KMS-11 (cell line): ENCODE measurements around the gene C3orf49.

Source experiments
- H2AFZ ChIP-seq: fragments of 200-600 bp; sonication (generic); 2 replicates; pipeline ENCODE4 v1.6.1; 2016; ENCODE audit warnings: antibody characterized with exemption, mixed run types, low read depth
- H3K27ac ChIP-seq: fragments of 200-600 bp; sonication (generic); 2 replicates; pipeline ENCODE4 v1.6.1; 2016; ENCODE audit warnings: mild to moderate bottlenecking, mixed run types
- H3K27me3 ChIP-seq: fragments of 200-600 bp; sonication (generic); 2 replicates; pipeline ENCODE4 v1.6.1; 2017; ENCODE audit warnings: mild to moderate bottlenecking, low read depth, mixed run types, moderate library complexity; ENCODE audit not compliant: insufficient read depth
- H3K36me3 ChIP-seq: fragments of 200-600 bp; sonication (generic); 2 replicates; pipeline ENCODE4 v1.6.1; 2017; ENCODE audit warnings: mild to moderate bottlenecking, mixed run types; ENCODE audit not compliant: insufficient read depth
- H3K4me1 ChIP-seq: fragments of 200-600 bp; sonication (generic); 2 replicates; pipeline ENCODE4 v1.6.1; 2016; ENCODE audit warnings: mild to moderate bottlenecking, low read depth, mixed run types; ENCODE audit not compliant: poor library complexity, severe bottlenecking
- H3K4me2 ChIP-seq: fragments of 200-600 bp; sonication (generic); 2 replicates; pipeline ENCODE4 v1.7.0; 2016; ENCODE audit warnings: mild to moderate bottlenecking, mixed run types
- H3K4me3 ChIP-seq: fragments of 200-600 bp; sonication (generic); IDR thresholded peaks from 2 replicates; pipeline ENCODE4 v1.6.1; 2017; ENCODE audit warnings: low read depth, low read length, mixed read lengths; ENCODE audit not compliant: insufficient read depth
- H3K79me2 ChIP-seq: fragments of 200-600 bp; sonication (generic); 2 replicates; pipeline ENCODE4 v1.6.1; 2016; ENCODE audit warnings: low read depth, mixed run types; ENCODE audit not compliant: insufficient read depth
- H3K9ac ChIP-seq: fragments of 200-600 bp; sonication (generic); 2 replicates; pipeline ENCODE4 v1.6.1; 2016; ENCODE audit warnings: mild to moderate bottlenecking, mixed run types
- H4K20me1 ChIP-seq: fragments of 200-600 bp; sonication (generic); 2 replicates; pipeline ENCODE4 v1.6.1; 2016; ENCODE audit warnings: mild to moderate bottlenecking, mixed run types; ENCODE audit not compliant: insufficient read depth
- TF ChIP-seq, protein P1 (sequence below): fragments of 200-600 bp; sonication (generic); conservative IDR thresholded peaks from 2 replicates; pipeline ENCODE4 v1.6.1; 2017; ENCODE audit warnings: low read depth, mild to moderate bottlenecking, antibody characterized with exemption, low read length, moderate library complexity, mixed read lengths

Gene C3orf49

DNA sequence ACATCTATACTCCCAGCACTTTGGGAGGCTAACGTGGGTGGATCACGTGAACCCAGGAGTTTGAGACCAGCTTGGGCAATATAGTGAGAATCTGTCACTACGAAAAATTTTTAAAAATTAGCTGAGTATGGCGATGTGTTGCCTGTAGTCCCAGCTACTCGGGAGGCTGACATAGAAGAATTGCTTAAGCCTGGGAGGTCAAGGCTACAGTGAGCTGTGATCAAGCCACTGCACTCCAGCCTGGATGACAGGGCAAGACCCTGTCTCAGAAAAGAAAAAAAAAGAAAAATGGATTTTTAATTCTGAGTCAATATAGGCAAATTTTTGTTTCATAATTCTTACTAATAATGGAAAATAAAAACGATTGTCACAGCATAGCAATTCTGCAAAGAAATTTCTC, 13.3 kb downstream of the C3orf49 start:
- no peaks in the 10 kb centered on the region for H3K36me3 ChIP-seq
- TF ChIP-seq, protein P1, sequence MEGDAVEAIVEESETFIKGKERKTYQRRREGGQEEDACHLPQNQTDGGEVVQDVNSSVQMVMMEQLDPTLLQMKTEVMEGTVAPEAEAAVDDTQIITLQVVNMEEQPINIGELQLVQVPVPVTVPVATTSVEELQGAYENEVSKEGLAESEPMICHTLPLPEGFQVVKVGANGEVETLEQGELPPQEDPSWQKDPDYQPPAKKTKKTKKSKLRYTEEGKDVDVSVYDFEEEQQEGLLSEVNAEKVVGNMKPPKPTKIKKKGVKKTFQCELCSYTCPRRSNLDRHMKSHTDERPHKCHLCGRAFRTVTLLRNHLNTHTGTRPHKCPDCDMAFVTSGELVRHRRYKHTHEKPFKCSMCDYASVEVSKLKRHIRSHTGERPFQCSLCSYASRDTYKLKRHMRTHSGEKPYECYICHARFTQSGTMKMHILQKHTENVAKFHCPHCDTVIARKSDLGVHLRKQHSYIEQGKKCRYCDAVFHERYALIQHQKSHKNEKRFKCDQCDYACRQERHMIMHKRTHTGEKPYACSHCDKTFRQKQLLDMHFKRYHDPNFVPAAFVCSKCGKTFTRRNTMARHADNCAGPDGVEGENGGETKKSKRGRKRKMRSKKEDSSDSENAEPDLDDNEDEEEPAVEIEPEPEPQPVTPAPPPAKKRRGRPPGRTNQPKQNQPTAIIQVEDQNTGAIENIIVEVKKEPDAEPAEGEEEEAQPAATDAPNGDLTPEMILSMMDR, result no peak
- H3K4me3 ChIP-seq, result no peak overlapping the region
- H3K27ac ChIP-seq, result no peak overlapping the region
- H3K27me3 ChIP-seq, result no peaks in the 10 kb centered on the region
- H3K4me1 ChIP-seq, result no peaks in the 10 kb centered on the region
- no peaks in the 10 kb centered on the region for H4K20me1 ChIP-seq
- H2AFZ ChIP-seq, result no peak overlapping the region
- no peak overlapping the region for H3K4me2 ChIP-seq
- H3K9ac ChIP-seq, result no peak overlapping the region
- H3K79me2 ChIP-seq, result no peaks in the 10 kb centered on the region

DNA sequence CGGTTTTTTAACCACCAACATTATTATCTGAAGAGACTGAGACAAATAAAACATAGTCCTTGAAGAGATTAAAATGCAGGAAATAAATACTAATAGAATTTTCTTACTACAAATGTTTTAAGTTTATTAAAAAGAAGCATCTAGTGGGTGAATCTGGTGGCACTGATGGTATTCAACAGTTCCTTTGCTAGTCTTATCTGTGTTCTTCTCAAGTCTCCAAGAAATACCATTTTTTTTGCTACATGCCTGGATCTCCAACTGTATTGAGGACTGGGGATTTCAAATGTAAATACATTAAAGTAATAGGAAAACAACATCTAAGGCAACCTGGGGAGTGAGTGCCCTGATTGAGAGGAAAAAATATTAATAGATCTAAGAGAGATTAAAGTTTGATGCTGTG, 22.6 kb downstream of the C3orf49 start:
- H3K4me1 ChIP-seq, result no peaks in the 10 kb centered on the region
- H4K20me1 ChIP-seq, result no peaks in the 10 kb centered on the region
- H3K4me2 ChIP-seq, result no peak overlapping the region
- H3K27me3 ChIP-seq, result no peaks in the 10 kb centered on the region
- H3K36me3 ChIP-seq, result no peaks in the 10 kb centered on the region
- TF ChIP-seq, protein P1, result no peak
- no peaks in the 10 kb centered on the region for H3K79me2 ChIP-seq
- no peak overlapping the region for H3K4me3 ChIP-seq
- H2AFZ ChIP-seq, result no peak overlapping the region
- H3K27ac ChIP-seq, result no peak overlapping the region
- H3K9ac ChIP-seq, result no peak overlapping the region

DNA sequence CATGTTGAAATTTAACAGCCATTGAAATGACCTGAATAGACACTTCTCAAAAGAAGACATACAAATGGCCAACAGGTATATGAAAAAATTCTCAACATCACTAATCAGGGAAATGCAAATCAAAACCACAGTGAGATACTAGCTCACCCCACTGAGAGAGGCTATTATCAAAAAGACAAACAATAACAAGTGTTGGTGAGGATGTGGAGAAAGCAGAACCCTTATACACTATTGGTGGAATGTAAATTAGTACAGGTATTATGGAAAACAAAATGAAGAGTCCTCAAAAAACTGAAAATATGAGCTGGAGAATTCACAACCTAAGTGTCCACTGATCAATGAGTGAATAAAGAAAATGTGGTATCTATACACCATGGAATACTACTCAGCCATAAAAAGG, 23.0 kb downstream of the C3orf49 start:
- H4K20me1 ChIP-seq, result no peaks in the 10 kb centered on the region
- no peak overlapping the region for H3K9ac ChIP-seq
- H2AFZ ChIP-seq, result no peak overlapping the region
- H3K36me3 ChIP-seq, result no peaks in the 10 kb centered on the region
- no peak overlapping the region for H3K4me3 ChIP-seq
- TF ChIP-seq, protein P1, result no peak
- no peaks in the 10 kb centered on the region for H3K79me2 ChIP-seq
- H3K27ac ChIP-seq, result no peak overlapping the region
- no peaks in the 10 kb centered on the region for H3K4me1 ChIP-seq
- no peak overlapping the region for H3K4me2 ChIP-seq
- no peaks in the 10 kb centered on the region for H3K27me3 ChIP-seq

DNA sequence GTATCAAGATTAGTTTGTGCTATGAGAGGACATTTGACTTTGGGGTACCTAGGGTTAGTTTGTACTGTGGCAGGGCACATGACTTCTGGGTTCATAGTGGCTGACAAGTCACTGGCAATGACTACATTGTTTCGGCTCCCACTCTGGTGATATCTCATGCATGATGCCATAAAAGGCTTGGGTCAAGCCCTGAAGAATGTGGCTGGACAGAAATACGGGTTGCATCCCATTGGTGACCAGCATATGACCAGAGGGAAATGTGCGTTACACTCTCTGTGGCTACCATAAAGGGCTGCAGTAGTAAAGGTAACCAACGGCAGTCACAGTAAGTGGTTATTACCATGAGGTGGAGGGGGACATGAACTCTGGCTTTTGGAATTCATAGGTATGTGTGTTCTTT, 26.1 kb downstream of the C3orf49 start:
- Histone ChIP-seq H3K79me2 (no peaks in the 10 kb centered on the region), H3K27me3 (no peaks in the 10 kb centered on the region), H3K4me3 (no peak overlapping the region), H3K36me3 (no peaks in the 10 kb centered on the region), H3K27ac (no peak overlapping the region), H3K4me1 (no peaks in the 10 kb centered on the region), H3K4me2 (no peak overlapping the region), H3K9ac (no peak overlapping the region), H4K20me1 (no peaks in the 10 kb centered on the region), H2AFZ (no peak overlapping the region)
- TF ChIP-seq, protein P1, result no peak
